Trophoblast cell (in vitro differentiated cells and primary cell): ENCODE results near the gene EEF1G.
"Not testable (repeated sequence)": the region's sequence is repeated elsewhere in the genome, so short reads cannot be mapped to it uniquely, and the experiment has no call there.

ENCODE experiments used
- DNase-seq, 2 donors: peaks; one replicate each; pipeline ENCODE4 v3.0.0-alpha.2; 2016
- H2AFZ ChIP-seq: 2 replicates; pipeline ENCODE4 v1.6.1; 2013; ENCODE audit warnings: low read length, moderate library complexity, mild to moderate bottlenecking; ENCODE audit not compliant: insufficient read depth, poor library complexity
- H2AK5ac ChIP-seq: 2 replicates; pipeline ENCODE4 v1.6.1; 2013; ENCODE audit warnings: mild to moderate bottlenecking, low read length
- H2BK120ac ChIP-seq: 2 replicates; pipeline ENCODE4 v1.6.1; 2013; ENCODE audit warnings: low read length, mild to moderate bottlenecking, moderate library complexity; ENCODE audit not compliant: insufficient read depth, poor library complexity
- H2BK12ac ChIP-seq: 2 replicates; pipeline ENCODE4 v1.6.1; 2013; ENCODE audit warnings: mild to moderate bottlenecking, low read length, moderate library complexity
- H2BK5ac ChIP-seq: 2 replicates; pipeline ENCODE4 v1.6.1; 2013; ENCODE audit warnings: low read length, low read depth, moderate library complexity, mild to moderate bottlenecking; ENCODE audit not compliant: poor library complexity
- H3K14ac ChIP-seq: 2 replicates; pipeline ENCODE4 v1.6.1; 2013; ENCODE audit warnings: mild to moderate bottlenecking, low read length
- H3K18ac ChIP-seq: 2 replicates; pipeline ENCODE4 v1.6.1; 2013; ENCODE audit warnings: mild to moderate bottlenecking, low read length
- H3K23ac ChIP-seq: 2 replicates; pipeline ENCODE4 v1.6.1; 2013; ENCODE audit warnings: low read length
- H3K27ac ChIP-seq: 2 replicates; pipeline ENCODE4 v1.5.1; 2013; ENCODE audit warnings: low read depth, mild to moderate bottlenecking, inconsistent platforms, low read length, moderate library complexity
- H3K27me3 ChIP-seq: 2 replicates; pipeline ENCODE4 v1.6.1; 2013; ENCODE audit warnings: inconsistent platforms, mild to moderate bottlenecking, low read length, moderate library complexity; ENCODE audit not compliant: insufficient read depth
- H3K36me3 ChIP-seq, 2 experiments: 1 replicate in 1 of 2; 2 replicates in 1 of 2; pipeline ENCODE4 v1.6.1; 2013; ENCODE audit warnings: low read length in 2 of 2, mild to moderate bottlenecking in 2 of 2, moderate library complexity in 1 of 2; ENCODE audit not compliant: insufficient read depth in 2 of 2, control insufficient read depth in 1 of 2
- H3K4ac ChIP-seq: 2 replicates; pipeline ENCODE4 v1.6.1; 2013; ENCODE audit warnings: low read depth, mild to moderate bottlenecking, low read length, moderate library complexity
- H3K4me1 ChIP-seq, 2 experiments: 1 replicate in 1 of 2; 2 replicates in 1 of 2; pipeline ENCODE4 v1.6.1; 2013; ENCODE audit warnings: low read length in 2 of 2, mild to moderate bottlenecking in 2 of 2, moderate library complexity in 1 of 2; ENCODE audit not compliant: insufficient read depth in 2 of 2, control insufficient read depth in 1 of 2
- H3K4me2 ChIP-seq: 2 replicates; pipeline ENCODE4 v1.6.1; 2013; ENCODE audit warnings: inconsistent platforms, mild to moderate bottlenecking, low read length, moderate library complexity
- H3K4me3 ChIP-seq: 2 replicates; pipeline ENCODE4 v1.5.1; 2013; ENCODE audit warnings: mild to moderate bottlenecking, low read depth, low read length, inconsistent platforms
- H3K79me1 ChIP-seq: one replicate; pipeline ENCODE4 v1.6.1; 2013; ENCODE audit warnings: low read length
- H3K79me2 ChIP-seq: 2 replicates; pipeline ENCODE4 v1.6.1; 2013; ENCODE audit warnings: low read length, mild to moderate bottlenecking; ENCODE audit not compliant: control insufficient read depth, insufficient read depth, poor library complexity
- H3K9ac ChIP-seq: 2 replicates; pipeline ENCODE4 v1.6.1; 2013; ENCODE audit warnings: mild to moderate bottlenecking, low read length
- H3K9me3 ChIP-seq: 2 replicates; pipeline ENCODE4 v1.6.1; 2013; ENCODE audit warnings: low read depth, mild to moderate bottlenecking, control low read depth, inconsistent platforms, low read length; ENCODE audit not compliant: insufficient read depth
- H4K12ac ChIP-seq: 2 replicates; pipeline ENCODE4 v1.6.1; 2013; ENCODE audit warnings: low read depth, mild to moderate bottlenecking, low read length, moderate library complexity
- H4K8ac ChIP-seq: 2 replicates; pipeline ENCODE4 v1.6.1; 2013; ENCODE audit warnings: low read depth, mild to moderate bottlenecking, low read length, moderate library complexity
- H4K91ac ChIP-seq: one replicate; pipeline ENCODE4 v1.6.1; 2013; ENCODE audit warnings: low read depth, mild to moderate bottlenecking, low read length, moderate library complexity
- WGBS: extraction: QIAGEN DNeasy Blood & Tissue Kit; methylation state at CpG from one replicate; pipeline ENCODE4 v1.1.7; 2013; ENCODE audit warnings: missing lambda C conversion rate; ENCODE audit not compliant: insufficient read length, insufficient coverage; ENCODE audit errors: extremely low coverage; 5-methylcytosine and 5-hydroxymethylcytosine counted together

Gene EEF1G

DNA sequence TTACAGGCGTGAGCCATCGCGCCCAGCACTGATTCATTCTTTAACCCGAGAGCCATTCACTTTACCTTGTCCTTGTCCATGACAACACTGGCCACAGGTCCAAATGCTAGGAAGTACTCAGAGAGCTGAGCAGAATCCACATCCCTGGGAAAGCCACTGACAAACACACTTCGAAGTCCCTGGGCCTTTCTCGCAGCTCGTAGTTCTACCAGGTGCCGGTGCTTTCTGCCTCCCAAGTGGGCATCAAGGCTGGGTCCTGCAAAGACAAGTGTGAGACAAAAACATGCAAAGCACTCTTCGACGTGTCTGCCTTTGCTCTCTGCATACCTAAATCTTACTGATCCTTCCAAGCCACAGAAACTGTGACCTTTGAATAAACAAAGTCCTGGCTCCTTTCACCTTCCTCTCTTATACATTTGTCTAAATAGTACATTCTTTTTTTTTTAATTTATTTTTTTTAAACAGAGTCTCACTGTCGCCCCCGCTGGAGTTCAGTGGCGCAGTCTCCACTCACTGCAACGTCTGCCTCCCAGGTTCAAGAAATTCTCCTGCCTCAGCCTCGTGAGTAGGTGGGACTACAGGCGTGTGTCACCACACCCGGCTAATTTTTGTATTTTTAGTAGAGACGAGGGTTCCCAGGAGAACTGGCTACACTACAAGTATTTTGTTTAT is 15.4 kb upstream of the EEF1G start:
- Histone ChIP-seq H3K14ac (no peak overlapping the region), H2BK12ac (no peak overlapping the region), H2BK120ac (no peak overlapping the region), H4K12ac (no peak overlapping the region), H3K36me3 (peaks cover 15 to 26% of the 10 kb centered on the region in 2 experiments), H3K4me2 (no peak overlapping the region), H2AK5ac (no peak overlapping the region), H4K8ac (no peak overlapping the region), H2BK5ac (no peak overlapping the region), H3K79me2 (no peaks in the 10 kb centered on the region), H3K4ac (no peak overlapping the region), H3K18ac (no peak overlapping the region), H3K4me3 (no peak overlapping the region), H3K79me1 (peaks cover 2% of the 10 kb centered on the region), H3K4me1 (peaks cover 3 to 9% of the 10 kb centered on the region in 2 experiments), H2AFZ (no peak overlapping the region), H3K23ac (no peak overlapping the region), H3K9me3 (peaks cover 1% of the 10 kb centered on the region), H3K27me3 (no peaks in the 10 kb centered on the region), H3K27ac (no peak overlapping the region), H3K9ac (no peak overlapping the region), H4K91ac (no peak overlapping the region)
- no CpG with 5 or more reads among the region's 18 CpGs for WGBS
- DNase-seq, result no peak

DNA sequence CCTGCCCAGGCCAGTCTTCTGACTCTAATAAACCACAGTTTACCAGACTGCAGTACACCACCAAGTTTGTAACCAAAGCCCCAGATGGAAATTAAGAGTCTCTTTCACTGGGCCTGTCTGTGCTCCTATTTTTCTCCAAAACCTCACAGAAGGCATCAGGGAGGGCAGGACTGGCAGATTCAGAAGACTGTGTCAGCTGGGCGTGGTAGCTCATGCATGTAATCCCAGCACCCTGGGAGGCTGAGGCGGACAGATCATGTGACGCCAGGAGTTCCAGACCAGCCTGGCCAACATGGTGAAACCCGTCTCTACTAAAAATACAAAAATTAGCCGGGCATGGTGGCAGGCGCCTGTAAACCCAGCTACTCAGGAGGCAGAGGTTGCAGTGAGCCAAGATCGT is 11.7 kb upstream of the EEF1G start:
- not testable (repeated sequence) for H3K14ac ChIP-seq, H4K8ac ChIP-seq, H3K23ac ChIP-seq, H3K18ac ChIP-seq, H2AFZ ChIP-seq, H4K91ac ChIP-seq, DNase-seq, H3K79me1 ChIP-seq, H4K12ac ChIP-seq, H2BK12ac ChIP-seq, H3K4ac ChIP-seq, H2BK5ac ChIP-seq, H3K4me2 ChIP-seq, H3K4me1 ChIP-seq, H3K4me3 ChIP-seq, H3K9me3 ChIP-seq, H3K9ac ChIP-seq, H3K27ac ChIP-seq, H2AK5ac ChIP-seq, H3K27me3 ChIP-seq, H2BK120ac ChIP-seq, H3K79me2 ChIP-seq
- peaks cover 17 to 21% of the 10 kb centered on the region in 2 experiments for H3K36me3 ChIP-seq
- no CpG with 5 or more reads among the region's 7 CpGs for WGBS

DNA sequence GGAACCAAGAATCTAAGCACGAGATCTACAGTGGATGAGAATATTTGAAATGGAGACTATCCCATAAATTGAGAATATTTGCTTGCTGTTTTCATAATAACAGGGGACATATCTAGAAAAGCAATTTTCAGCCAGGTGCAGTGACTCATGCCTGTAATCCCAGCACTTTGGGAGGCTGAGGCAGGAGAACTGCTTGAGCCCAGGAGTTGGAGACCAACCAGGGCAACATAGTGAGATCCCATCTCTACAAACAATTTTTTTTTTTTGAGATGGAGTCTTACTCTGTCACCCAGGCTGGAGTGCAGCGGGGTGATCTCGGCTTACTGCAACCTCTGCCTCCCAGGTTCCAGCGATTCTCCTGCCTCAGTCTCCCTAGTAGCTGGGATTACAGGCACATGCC is 8.0 kb upstream of the EEF1G start:
- not testable (repeated sequence) for H3K14ac ChIP-seq, H3K27ac ChIP-seq, H3K4ac ChIP-seq, DNase-seq, H3K4me3 ChIP-seq, H2BK120ac ChIP-seq, H3K4me2 ChIP-seq, H2AK5ac ChIP-seq, H2AFZ ChIP-seq, H3K4me1 ChIP-seq, H3K9ac ChIP-seq, H3K18ac ChIP-seq, H4K91ac ChIP-seq, H3K27me3 ChIP-seq, H4K8ac ChIP-seq, H3K79me1 ChIP-seq, H4K12ac ChIP-seq, H2BK5ac ChIP-seq, H3K79me2 ChIP-seq, H3K9me3 ChIP-seq, H3K23ac ChIP-seq, H2BK12ac ChIP-seq
- H3K36me3 ChIP-seq, result peaks cover 27 to 29% of the 10 kb centered on the region in 2 experiments
- WGBS, result no CpG with 5 or more reads among the region's 4 CpGs

DNA sequence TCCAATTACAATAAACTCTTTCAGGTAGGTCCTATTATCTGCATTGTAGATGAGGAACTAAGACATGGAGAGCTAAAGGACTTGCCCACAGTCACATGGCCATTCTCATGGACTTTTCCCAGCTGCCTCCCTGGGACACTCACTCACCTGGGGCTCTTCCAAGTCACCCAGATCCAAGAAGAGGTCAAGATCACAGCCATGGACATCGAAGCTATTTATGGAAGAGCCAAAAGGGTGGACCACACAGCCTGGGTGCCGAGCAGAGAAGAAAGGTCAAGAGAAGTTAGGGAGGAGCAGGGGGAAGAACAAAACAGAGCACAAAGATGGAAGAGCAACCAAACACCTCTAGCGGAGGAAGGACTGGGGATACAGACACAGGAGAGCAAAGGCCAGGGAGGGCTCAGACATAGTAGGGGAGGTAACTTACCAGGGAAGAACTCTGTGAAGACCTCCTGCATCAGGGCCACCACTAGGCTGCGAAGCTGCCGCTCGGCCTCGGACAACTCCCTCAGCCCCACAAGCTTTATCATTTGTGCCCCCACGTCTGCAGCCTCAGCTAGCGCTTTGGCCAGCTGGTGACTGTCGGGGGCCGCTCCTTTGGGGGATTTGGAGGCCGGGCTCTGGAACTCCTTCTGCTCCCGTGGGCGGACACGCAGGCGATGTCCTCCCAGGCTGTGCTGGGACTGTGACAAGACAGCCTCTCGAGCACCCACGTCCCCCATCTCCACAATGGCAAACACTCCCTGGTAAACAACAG is 7.4 kb upstream of the EEF1G start:
- Histone ChIP-seq H3K36me3 (peaks cover 29 to 35% of the 10 kb centered on the region in 2 experiments), H3K79me1 (no peaks in the 10 kb centered on the region), H2AK5ac (no peak overlapping the region), H2BK12ac (no peak overlapping the region), H2BK120ac (no peak overlapping the region), H3K4ac (no peak overlapping the region), H3K27ac (no peak overlapping the region), H2BK5ac (no peak overlapping the region), H3K4me2 (no peak overlapping the region), H2AFZ (no peak overlapping the region), H3K14ac (no peak overlapping the region), H4K8ac (no peak overlapping the region), H3K9me3 (no peaks in the 10 kb centered on the region), H3K27me3 (no peaks in the 10 kb centered on the region), H3K9ac (no peak overlapping the region), H4K91ac (no peak overlapping the region), H3K79me2 (no peaks in the 10 kb centered on the region), H3K23ac (no peak overlapping the region), H3K4me3 (no peak overlapping the region), H3K18ac (no peak overlapping the region), H3K4me1 (no peaks in the 10 kb centered on the region), H4K12ac (no peak overlapping the region)
- no peak for DNase-seq
- WGBS, result no CpG with 5 or more reads among the region's 18 CpGs
